Measurements from ENCODE around the gene PLEKHA4.

DNA sequence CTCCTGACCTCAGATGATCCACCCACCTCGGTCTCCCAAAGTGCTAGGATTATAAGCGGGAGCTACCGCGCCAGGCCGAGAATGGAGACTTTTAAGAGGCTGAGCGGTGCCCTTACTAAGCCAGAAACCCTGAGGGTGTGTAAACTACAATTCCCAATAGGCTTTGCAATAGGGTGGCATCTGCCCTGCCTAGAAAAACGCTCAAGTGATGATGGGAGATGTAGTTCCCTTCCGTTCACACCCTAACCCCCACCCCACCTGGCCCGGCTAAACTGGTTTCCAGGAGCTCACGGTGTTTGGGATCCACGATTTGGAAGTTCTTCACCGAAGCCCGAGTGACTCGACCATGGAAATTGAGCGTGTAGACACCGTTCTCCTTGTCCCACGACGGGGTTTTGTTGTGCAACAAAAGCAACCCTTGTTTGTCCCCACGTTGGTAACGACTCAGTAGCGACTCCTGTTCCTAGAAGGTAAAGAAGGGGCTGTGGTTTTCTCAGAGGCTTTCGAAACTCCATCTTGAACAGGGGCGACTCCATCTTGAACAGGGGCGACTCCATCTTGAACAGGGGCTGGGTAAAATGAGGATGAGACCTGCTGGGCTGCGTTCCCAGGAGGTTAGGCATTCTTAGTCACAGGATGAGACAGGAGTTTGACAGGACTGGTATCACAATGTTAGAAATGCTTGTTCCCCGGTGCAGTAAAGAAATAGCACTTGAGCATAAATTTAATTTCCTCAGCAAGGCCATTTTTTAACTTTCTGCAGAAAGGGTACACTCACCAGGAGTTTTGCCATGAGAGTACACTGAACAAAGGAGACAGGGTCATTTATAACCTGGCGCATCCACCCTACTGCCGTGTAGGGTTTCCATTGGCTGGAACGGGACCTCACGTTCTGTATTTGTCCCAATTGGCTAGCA, 13.6 kb upstream of the PLEKHA4 start:
- TF ChIP-seq, protein P1, sequence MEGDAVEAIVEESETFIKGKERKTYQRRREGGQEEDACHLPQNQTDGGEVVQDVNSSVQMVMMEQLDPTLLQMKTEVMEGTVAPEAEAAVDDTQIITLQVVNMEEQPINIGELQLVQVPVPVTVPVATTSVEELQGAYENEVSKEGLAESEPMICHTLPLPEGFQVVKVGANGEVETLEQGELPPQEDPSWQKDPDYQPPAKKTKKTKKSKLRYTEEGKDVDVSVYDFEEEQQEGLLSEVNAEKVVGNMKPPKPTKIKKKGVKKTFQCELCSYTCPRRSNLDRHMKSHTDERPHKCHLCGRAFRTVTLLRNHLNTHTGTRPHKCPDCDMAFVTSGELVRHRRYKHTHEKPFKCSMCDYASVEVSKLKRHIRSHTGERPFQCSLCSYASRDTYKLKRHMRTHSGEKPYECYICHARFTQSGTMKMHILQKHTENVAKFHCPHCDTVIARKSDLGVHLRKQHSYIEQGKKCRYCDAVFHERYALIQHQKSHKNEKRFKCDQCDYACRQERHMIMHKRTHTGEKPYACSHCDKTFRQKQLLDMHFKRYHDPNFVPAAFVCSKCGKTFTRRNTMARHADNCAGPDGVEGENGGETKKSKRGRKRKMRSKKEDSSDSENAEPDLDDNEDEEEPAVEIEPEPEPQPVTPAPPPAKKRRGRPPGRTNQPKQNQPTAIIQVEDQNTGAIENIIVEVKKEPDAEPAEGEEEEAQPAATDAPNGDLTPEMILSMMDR (conservative IDR thresholded peaks at IDR 0.05; ENCODE audit: low read length): no peak
- no peak for TF ChIP-seq EZH2phosphoT487 (IDR thresholded peaks at IDR 0.05; ENCODE audit: borderline replicate concordance, low read depth, low read length)

Data from OCI-LY7 (cell line).